Activated CD8-positive, alpha-beta T cell treated with anti-CD3 and anti-CD28 coated beads, Interleukin-2, amount 10 ng/mL, durations not matched to agents 7 days and 5 days (primary cell): ENCODE results near the gene SYCN. TPM values are rescaled to one million over a fixed set of nuclear protein-coding genes. Genes with fewer than 3 reads are reported as not detected.

Experiments used
- ATAC-seq: fragments of 150-1000 bp; cut with Tn5 transposase; one replicate; pipeline ENCODE4 v1.10.0; 2021; ENCODE audit warnings: moderate library complexity
- CTCF ChIA-PET: fragments of 350-600 bp; sonication (Branson Sonifier 250); formaldehyde crosslinking; loops from one replicate; lab custom pipeline; 2021; ENCODE audit warnings: antibody characterized with exemption; lab: Charles Lee
- POLR2A ChIA-PET: fragments of 350-600 bp; sonication (Branson Sonifier 250); formaldehyde crosslinking; loops from one replicate; lab custom pipeline; 2021; ENCODE audit warnings: antibody characterized with exemption; lab: Charles Lee
- DNase-seq: peaks from one replicate; pipeline ENCODE4 v3.0.0-alpha.2; 2020
- H3K27ac Mint-ChIP-seq: one replicate; pipeline ENCODE4 v1.8.0; 2021; ENCODE audit warnings: mild to moderate bottlenecking, mixed read lengths
- H3K27me3 Mint-ChIP-seq: one replicate; pipeline ENCODE4 v1.8.0; 2021; ENCODE audit warnings: low read depth, mixed read lengths
- H3K36me3 Mint-ChIP-seq: one replicate; pipeline ENCODE4 v1.8.0; 2021; ENCODE audit warnings: low read depth, mixed read lengths
- H3K4me1 Mint-ChIP-seq: one replicate; pipeline ENCODE4 v1.8.0; 2021; ENCODE audit warnings: low read depth, mixed read lengths
- H3K4me3 Mint-ChIP-seq: one replicate; pipeline ENCODE4 v1.8.0; 2021; ENCODE audit warnings: mild to moderate bottlenecking, mixed read lengths
- H3K9me3 Mint-ChIP-seq: one replicate; pipeline ENCODE4 v1.8.0; 2022; ENCODE audit warnings: mixed read lengths; ENCODE audit not compliant: insufficient read depth
- total RNA-seq, 2 experiments: library from RNA; stranded (reverse); gene quantifications; one replicate each; pipeline ENCODE4 v1.2.3, GENCODE V29; 2021

Gene SYCN
- total RNA-seq, 2 experiments from 2014 or later: not detected

DNA sequence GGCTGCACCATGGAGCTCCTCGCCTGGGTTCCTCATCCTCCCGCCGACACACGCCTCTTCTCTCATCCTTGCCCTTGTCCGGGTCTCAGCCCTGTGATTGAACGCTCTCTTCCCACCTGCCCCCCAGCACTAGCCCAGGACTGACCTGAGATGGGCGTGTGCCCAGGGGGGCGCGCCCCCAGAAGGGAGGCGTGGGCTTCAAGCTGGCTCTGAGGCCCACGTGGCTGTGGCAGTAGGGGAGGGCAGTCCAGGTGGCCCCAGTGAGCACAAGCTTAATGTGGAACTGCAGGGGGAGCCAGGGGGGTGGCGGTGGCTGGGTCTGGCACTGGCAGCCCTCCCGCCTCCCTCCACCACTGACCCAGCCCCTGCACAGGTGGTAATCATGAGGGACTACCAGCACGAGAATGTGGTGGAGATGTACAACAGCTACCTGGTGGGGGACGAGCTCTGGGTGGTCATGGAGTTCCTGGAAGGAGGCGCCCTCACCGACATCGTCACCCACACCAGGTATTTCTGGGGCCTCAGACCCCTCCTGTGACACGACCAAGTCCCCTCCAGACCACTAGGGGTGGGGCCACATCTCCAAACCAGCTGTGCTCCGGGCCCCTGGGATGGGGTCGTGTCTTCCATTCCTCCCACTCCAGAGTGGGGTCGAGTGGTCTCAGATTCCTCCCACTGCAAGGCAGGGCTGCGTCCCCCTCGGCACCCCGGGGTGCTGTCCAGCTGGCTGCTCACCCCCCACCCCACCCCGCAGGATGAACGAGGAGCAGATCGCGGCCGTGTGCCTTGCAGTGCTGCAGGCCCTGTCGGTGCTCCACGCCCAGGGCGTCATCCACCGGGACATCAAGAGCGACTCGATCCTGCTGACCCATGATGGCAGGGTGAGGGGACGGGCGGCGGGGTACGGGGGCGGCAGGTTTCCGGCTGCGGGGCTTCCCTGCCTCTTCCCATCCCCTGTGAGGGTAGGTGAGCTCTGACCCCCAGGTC lies 29.2 kb downstream of the SYCN start:
- Mint-ChIP-seq H3K27ac (no peak overlapping the region), H3K4me1 (no peaks in the 10 kb centered on the region), H3K27me3 (no peaks in the 10 kb centered on the region), H3K9me3 (no peaks in the 10 kb centered on the region), H3K4me3 (no peak overlapping the region), H3K36me3 (peaks cover 2% of the 10 kb centered on the region)
- CTCF ChIA-PET: no interaction called here
- ATAC-seq (no peak), DNase-seq (no peak)
- POLR2A ChIA-PET: interaction anchor here (0.7 kb wide), 1 partner anchor 154 kb away, joined by 4 read pairs; no protein-coding TSS in a partner anchor

DNA sequence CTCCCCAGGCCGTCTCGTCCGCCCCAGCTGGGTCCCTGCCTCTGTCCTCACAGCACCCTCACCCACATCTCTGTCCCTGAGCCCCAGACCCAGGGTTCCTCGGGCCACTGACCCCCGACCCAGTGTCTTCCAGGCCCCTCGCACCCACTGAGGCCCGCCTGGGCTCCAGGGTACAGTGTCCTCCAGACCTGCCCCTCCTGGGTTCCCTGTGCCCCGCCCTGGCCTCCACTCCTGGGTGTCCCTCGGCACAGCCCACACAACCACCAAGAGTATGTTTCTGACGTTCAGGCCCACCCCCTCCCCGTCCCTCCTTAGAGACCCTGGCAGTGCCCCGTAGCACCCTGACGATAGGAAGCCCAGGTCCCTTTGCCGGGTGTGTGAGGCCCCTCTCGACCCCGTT lies 29.9 kb downstream of the SYCN start:
- H3K27me3 Mint-ChIP-seq: no peaks in the 10 kb centered on the region
- H3K36me3 Mint-ChIP-seq: peaks cover 2% of the 10 kb centered on the region
- ChIA-PET CTCF (no interaction called here), POLR2A (interaction anchor here (0.7 kb wide), 1 partner anchor 155 kb away, joined by 4 read pairs; no protein-coding TSS in a partner anchor)
- no peak overlapping the region for H3K4me3 Mint-ChIP-seq
- ATAC-seq (no peak), DNase-seq (no peak)
- no peaks in the 10 kb centered on the region for H3K9me3 Mint-ChIP-seq
- no peaks in the 10 kb centered on the region for H3K4me1 Mint-ChIP-seq
- no peak overlapping the region for H3K27ac Mint-ChIP-seq

DNA sequence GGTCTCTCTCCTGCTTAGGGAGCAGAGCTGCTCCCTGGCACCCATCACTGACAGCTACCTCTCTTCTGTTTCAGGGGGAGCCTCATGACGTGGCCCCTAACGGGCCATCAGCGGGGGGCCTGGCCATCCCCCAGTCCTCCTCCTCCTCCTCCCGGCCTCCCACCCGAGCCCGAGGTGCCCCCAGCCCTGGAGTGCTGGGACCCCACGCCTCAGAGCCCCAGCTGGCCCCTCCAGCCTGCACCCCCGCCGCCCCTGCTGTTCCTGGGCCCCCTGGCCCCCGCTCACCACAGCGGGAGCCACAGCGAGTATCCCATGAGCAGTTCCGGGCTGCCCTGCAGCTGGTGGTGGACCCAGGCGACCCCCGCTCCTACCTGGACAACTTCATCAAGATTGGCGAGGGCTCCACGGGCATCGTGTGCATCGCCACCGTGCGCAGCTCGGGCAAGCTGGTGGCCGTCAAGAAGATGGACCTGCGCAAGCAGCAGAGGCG lies 30.5 kb downstream of the SYCN start:
- POLR2A ChIA-PET: no interaction called here
- no peak overlapping the region for H3K27ac Mint-ChIP-seq
- no peaks in the 10 kb centered on the region for H3K27me3 Mint-ChIP-seq
- CTCF ChIA-PET: no interaction called here
- no peaks in the 10 kb centered on the region for H3K36me3 Mint-ChIP-seq
- H3K9me3 Mint-ChIP-seq: no peaks in the 10 kb centered on the region
- DNase-seq: no peak
- H3K4me1 Mint-ChIP-seq: no peaks in the 10 kb centered on the region
- no peak for ATAC-seq
- H3K4me3 Mint-ChIP-seq: no peak overlapping the region

DNA sequence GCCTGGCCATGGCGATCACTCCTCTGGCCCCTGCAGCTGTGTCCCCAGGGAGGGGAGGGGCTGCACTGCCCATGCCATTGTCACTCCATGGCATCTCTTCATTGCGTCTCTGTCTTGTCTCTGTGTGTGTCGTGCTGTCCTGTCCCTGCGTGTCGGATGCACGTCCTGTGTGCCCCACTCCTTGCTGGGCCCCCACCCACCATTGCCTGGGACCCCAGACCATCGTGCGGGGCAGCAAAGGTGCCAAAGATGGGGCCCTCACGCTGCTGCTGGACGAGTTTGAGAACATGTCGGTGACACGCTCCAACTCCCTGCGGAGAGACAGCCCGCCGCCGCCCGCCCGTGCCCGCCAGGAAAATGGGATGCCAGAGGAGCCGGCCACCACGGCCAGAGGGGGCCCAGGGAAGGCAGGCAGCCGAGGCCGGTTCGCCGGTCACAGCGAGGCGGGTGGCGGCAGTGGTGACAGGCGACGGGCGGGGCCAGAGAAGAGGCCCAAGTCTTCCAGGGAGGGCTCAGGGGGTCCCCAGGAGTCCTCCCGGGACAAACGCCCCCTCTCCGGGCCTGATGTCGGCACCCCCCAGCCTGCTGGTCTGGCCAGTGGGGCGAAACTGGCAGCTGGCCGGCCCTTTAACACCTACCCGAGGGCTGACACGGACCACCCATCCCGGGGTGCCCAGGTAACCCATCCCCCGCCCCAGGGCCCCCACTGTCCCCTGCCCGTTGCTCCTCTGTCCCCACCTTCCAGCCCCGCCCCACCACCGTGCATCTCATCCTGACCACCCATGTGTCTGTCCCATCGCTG lies 31.2 kb downstream of the SYCN start:
- DNase-seq (no peak), ATAC-seq (no peak)
- H3K36me3 Mint-ChIP-seq: no peaks in the 10 kb centered on the region
- H3K4me3 Mint-ChIP-seq: no peak overlapping the region
- H3K27me3 Mint-ChIP-seq: no peaks in the 10 kb centered on the region
- CTCF ChIA-PET: no interaction called here
- no peak overlapping the region for H3K27ac Mint-ChIP-seq
- H3K4me1 Mint-ChIP-seq: no peaks in the 10 kb centered on the region
- POLR2A ChIA-PET: no interaction called here
- H3K9me3 Mint-ChIP-seq: no peaks in the 10 kb centered on the region

DNA sequence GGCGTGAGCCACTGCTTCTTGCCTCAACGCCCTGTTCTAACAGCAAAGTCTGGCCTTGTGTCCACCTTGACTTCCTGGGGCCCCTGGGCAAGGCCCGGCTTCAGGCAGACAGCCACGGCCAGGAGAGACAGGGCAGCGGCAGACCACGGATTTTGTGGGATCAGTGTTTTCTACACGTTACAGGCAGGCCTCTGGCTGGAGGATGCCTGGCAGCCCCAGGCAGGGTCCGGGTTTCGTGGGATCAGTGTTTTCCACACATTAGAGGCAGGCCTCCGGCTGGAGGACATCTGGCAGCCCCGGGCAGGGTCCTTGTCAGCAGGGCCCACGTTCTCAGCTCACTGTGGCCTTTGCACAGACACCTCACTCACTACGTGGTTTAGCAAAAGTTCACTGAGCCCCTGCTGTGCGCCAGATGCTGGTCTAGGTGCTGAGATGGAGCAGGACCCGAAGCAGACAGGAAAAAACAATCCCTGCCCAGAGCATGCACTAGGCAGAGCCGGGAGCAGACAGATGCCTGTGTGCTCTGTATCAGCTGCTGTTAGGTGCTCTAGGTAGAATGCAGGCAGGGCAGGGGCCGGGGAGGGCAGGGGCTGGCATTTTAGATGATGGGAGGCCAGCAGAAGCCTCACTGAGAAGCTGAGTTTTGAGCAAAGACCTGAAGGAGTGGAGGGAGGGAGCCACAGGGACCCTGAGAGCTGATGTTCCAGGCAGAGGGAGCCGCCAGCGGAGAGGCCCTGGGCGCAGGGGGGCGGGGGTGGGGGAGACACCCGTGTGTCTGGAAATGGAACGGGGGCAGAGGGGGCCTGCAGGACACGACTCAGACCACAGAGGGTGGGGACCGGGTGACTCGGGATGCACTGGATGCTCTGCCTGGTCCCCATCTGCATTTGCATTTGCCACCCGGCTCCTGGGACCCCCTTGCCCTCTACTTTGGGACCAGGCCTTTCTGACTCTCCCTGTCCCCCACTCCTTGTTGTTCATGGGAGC lies 32.3 kb downstream of the SYCN start:
- Mint-ChIP-seq H3K9me3 (no peaks in the 10 kb centered on the region), H3K4me3 (no peak overlapping the region), H3K4me1 (no peaks in the 10 kb centered on the region), H3K27ac (no peak overlapping the region), H3K36me3 (no peaks in the 10 kb centered on the region), H3K27me3 (no peaks in the 10 kb centered on the region)
- no peak for ATAC-seq
- POLR2A ChIA-PET: no interaction called here
- CTCF ChIA-PET: no interaction called here
- no peak for DNase-seq

DNA sequence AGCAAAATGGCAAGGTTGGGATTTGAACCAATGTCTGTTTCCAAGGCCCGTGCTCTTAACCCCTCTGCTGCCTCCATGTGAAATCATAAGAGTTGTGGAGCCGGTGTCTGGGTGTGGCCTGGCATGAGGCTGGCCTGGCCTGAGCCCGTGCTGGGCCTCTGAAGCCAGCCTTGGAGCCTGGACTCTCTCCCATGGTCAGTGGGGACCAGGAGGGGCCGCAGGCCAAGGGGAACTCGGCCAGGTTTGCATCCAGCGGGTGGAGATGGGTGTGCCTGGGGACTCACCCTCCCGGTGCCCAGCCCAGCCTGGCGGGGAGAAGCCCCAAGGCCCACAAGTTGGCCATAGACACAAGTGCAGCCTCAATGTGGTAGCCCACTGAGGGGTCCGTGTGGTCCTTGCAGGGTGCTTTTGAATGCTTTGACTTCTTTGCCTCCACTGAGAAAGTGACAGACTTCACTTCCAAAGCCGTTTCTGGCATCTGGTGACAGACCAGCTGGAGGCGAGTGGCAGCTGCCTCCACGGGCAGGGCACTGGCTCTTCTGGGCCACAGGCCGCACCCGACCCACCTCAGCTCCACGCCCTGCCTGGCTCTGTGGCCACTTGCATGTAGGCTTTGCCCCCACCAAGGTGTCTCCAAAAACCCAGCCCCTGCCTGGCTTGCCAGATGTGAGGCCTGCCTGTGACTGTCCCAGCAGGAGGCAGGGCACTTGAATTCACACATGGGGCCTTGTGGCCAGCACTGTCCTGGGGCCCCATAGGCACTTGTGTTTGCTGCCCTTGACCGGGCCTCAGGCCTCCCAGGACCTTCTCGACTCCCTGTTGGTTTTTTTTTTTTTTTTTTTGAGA lies 33.5 kb downstream of the SYCN start:
- ATAC-seq: no peak
- Mint-ChIP-seq H3K4me3 (no peak overlapping the region), H3K36me3 (no peaks in the 10 kb centered on the region), H3K27me3 (no peaks in the 10 kb centered on the region), H3K4me1 (no peaks in the 10 kb centered on the region), H3K27ac (no peak overlapping the region), H3K9me3 (no peaks in the 10 kb centered on the region)
- ChIA-PET CTCF (no interaction called here), POLR2A (no interaction called here)
- no peak for DNase-seq

DNA sequence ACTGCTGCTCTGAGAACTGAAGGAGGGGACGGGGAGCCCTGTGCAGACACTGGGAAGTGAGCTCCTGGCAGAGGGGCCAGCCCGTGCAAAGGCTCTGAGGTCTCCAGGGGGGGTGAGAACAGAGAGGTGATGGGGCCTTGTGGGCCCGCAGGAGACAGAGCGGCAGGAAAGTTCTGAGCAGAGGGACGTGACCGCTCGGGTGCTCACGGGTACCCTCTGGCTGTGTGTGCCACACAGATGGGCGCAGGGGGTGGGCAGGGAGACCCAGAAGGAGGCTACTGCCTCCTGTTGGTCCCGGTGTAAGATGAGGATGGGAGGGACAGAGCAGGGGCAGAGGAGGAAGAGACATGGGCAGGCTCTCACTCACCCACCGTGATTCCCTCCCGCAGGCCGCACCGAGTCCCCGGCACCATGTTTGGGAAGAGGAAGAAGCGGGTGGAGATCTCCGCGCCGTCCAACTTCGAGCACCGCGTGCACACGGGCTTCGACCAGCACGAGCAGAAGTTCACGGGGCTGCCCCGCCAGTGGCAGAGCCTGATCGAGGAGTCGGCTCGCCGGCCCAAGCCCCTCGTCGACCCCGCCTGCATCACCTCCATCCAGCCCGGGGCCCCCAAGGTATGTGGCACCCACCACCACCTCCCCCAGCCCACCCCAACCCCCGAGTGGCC lies 34.8 kb downstream of the SYCN start:
- H3K27ac Mint-ChIP-seq: no peak overlapping the region
- no peaks in the 10 kb centered on the region for H3K36me3 Mint-ChIP-seq
- no peaks in the 10 kb centered on the region for H3K27me3 Mint-ChIP-seq
- H3K4me3 Mint-ChIP-seq: no peak overlapping the region
- no peak for ATAC-seq
- H3K9me3 Mint-ChIP-seq: no peaks in the 10 kb centered on the region
- no peak for DNase-seq
- H3K4me1 Mint-ChIP-seq: no peaks in the 10 kb centered on the region
- ChIA-PET POLR2A (no interaction called here), CTCF (no interaction called here)

DNA sequence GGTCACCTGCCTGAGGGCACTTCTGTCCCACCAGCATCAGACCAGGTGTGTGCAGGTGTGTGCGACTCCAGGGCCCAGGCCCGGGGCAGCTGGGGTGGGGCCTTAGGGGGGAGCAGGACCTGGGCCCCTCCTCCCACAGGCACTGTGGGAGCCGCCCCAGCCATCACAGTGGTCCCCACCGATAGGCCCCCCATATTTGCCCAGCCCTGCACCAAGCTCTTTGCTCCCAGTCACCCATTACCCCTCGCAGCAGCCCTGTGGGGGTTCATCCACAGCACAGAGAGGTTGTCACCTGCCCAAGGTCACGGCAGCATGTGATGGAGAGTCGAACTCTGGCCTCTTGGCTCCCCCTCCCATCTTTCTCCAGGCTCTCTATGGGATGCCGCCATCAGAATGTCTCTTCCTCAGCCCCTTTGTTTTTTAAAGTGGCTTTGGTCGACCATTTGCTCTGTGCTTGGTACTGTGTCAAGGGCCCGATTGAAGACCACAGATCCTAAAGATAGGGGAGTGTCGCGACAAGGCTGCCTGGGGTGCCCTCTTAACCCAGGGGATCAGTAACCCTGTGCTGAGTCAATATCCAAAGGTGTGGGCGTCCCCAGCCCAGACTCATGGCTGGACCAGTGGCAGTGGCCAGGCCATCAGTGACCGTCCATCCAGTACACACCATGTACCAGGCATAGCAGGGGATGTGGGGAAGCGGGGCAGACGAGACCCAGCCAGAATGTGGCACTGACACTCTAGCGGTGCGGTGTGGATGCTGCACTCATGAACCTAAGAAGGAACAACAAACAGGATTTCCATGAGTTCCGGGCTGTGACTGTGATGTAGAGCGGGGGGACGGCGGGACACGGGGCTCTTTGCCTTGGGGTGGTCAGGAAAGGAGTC lies 35.6 kb downstream of the SYCN start:
- ChIA-PET CTCF (no interaction called here), POLR2A (no interaction called here)
- no peak overlapping the region for H3K27ac Mint-ChIP-seq
- ATAC-seq (no peak), DNase-seq (no peak)
- H3K4me1 Mint-ChIP-seq: no peaks in the 10 kb centered on the region
- H3K9me3 Mint-ChIP-seq: no peaks in the 10 kb centered on the region
- H3K4me3 Mint-ChIP-seq: no peak overlapping the region
- H3K36me3 Mint-ChIP-seq: no peaks in the 10 kb centered on the region
- no peaks in the 10 kb centered on the region for H3K27me3 Mint-ChIP-seq

DNA sequence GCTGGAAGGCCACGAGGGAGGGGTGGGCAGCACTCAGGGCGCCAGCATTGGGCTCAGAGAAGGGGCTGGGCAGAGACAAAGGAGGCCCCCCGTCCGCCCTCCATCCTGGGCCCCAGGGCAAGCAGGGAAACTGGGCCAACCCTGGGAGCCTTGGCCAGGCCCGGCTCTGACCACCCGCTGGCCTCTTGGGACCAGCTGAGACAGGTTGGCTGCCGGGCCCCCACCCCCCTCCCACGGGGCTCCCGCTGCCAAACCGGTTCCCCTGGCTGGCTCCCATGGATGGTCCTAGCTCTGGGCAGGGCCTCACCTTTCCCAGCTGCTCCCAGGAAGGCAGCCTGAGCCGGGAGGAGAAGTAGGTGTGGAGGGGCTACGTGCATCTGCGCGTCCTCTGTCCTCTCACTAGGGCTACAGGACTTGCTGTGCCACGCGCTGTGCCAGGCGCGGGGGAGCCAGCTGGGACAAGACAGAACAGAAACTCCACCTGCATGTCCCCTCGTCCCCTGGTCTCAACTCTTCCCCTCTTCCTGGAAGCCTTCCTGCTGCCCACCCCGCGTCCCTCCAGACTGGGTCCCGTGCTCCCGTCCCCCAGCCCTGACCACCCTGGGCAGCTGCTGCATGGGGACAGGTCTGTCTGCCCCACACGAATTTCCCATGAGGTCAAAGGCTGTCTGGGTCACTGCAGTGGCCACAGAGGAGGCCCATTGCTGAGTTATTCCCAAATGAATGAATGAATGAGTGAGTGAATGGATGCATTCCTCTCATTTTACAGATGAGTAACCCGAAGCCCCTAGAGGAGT lies 36.4 kb downstream of the SYCN start:
- peaks cover 4% of the 10 kb centered on the region for H3K4me1 Mint-ChIP-seq
- ATAC-seq: no peak
- ChIA-PET CTCF (no interaction called here), POLR2A (no interaction called here)
- DNase-seq: no peak
- H3K36me3 Mint-ChIP-seq: no peaks in the 10 kb centered on the region
- no peaks in the 10 kb centered on the region for H3K9me3 Mint-ChIP-seq
- H3K4me3 Mint-ChIP-seq: no peak overlapping the region
- no peaks in the 10 kb centered on the region for H3K27me3 Mint-ChIP-seq
- no peak overlapping the region for H3K27ac Mint-ChIP-seq
